Fibroblast of villous mesenchyme (primary cell): Measurements from ENCODE around the gene BICDL1. TPM values are rescaled to one million over a fixed set of nuclear protein-coding genes. Genes with fewer than 3 reads are reported as not detected.
"Not testable (repeated sequence)": the region's sequence is repeated elsewhere in the genome, so short reads cannot be mapped to it uniquely, and the experiment has no call there.

Experiments used
- DNase-seq: peaks from one replicate; pipeline ENCODE4 v3.0.0-alpha.2; 2010; ENCODE audit warnings: low read depth
- H3K4me3 ChIP-seq: 2 replicates; pipeline ENCODE4 v1.5.1; 2011; ENCODE audit warnings: low read depth, mild to moderate bottlenecking, low read length
- CTCF ChIP-seq: IDR thresholded peaks from 2 replicates; pipeline ENCODE4 v1.5.1; 2012; ENCODE audit warnings: low read depth, mild to moderate bottlenecking, low read length; ENCODE audit not compliant: insufficient read depth
- total RNA-seq: library from RNA; depleted of rRNA; stranded (reverse); fragments of >200 nt; gene quantifications from 2 replicates; pipeline ENCODE4 v1.2.3, GENCODE V29; 2012

BICDL1 gene
- total RNA-seq, 1 donor = 1.7 TPM

GRCh38 chr12:120032242-120032641 is 43.2 kb downstream of the BICDL1 start:
- no peak for TF ChIP-seq CTCF
- H3K4me3 ChIP-seq = no peak overlapping the region
- no peak for DNase-seq

- DNase-seq = no peak
- no peak overlapping the region for H3K4me3 ChIP-seq
- no peak for TF ChIP-seq CTCF
Measured at GRCh38 chr12:120037851-120038250, 48.8 kb downstream of the BICDL1 start.

GRCh38 chr12:120039711-120040110 is 50.7 kb downstream of the BICDL1 start:
- no peak overlapping the region for H3K4me3 ChIP-seq
- DNase-seq = no peak
- TF ChIP-seq CTCF = no peak

DNA sequence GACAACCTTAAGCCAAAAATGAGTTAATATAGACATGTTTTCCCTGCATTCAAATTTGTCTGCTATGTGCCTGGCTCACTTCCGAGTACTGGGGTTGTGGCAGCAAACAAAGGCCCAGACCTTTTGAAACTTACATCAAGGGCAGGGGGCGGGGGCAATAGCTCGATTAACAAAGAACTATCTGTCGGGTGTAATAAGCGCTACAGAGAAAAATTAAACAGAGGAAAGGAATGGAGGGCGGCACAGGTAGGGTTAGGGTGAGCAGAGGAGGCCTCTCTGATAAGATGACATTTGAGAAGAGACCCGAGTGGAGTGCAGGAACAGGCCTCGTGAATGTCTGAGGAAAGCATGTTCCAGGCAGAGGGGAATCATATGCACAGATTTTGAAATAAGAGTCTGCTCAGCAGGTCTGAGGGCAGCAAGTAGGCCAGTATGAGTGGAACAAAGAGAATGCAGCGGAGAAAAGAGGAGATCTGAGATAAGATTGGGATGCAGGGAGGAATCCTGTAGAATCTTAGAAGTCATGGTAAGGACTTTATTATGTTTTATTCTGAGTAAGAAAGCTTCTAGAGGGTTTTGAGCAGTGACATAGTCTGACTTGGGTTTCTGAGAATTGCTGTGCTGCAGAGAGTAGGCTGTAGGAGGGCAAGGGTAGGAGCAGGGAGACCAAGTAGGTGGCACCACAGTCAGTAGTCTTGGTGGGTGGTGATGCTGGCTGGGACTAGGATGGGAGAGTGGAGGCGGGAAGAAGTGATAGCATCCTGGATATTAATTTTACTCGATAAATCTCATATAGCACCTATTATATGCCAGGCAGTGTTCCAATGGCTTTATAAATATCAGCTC is 52.6 kb downstream of the BICDL1 start:
- no peak overlapping the region for H3K4me3 ChIP-seq
- no peak for DNase-seq
- no peak for TF ChIP-seq CTCF

DNA sequence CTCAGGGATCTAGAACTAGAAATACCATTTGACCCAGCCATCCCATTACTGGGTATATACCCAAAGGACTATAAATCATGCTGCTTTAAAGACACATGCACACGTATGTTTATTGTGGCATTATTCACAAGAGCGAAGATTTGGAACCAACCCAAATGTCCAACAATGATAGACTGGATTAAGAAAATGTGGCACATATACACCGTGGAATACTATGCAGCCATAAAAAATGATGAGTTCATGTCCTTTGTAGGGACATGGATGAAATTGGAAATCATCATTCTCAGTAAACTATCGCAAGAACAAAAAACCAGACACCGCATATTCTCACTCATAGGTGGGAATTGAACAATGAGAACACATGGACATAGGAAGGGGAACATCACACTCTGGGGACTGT is 56.3 kb downstream of the BICDL1 start:
- not testable (repeated sequence) for H3K4me3 ChIP-seq, DNase-seq

GRCh38 chr12:120047072-120047471 is 58.0 kb downstream of the BICDL1 start:
- no peak overlapping the region for H3K4me3 ChIP-seq
- no peak for TF ChIP-seq CTCF
- no peak for DNase-seq

GRCh38 chr12:120048263-120048662 is 59.2 kb downstream of the BICDL1 start:
- TF ChIP-seq CTCF = no peak
- no peak for DNase-seq

More at GRCh38 chr12:120048263-120048662, 59.2 kb downstream of the BICDL1 start:
- H3K4me3 ChIP-seq = no peak overlapping the region
